Liver (tissue), 9 donors: ENCODE results near the gene COL15A1. TPM values are rescaled to one million over a fixed set of nuclear protein-coding genes. Genes with fewer than 3 reads are reported as not detected.

Source experiments
- DNase-seq: peaks from one replicate; pipeline ENCODE4 v3.0.0-alpha.2; 2017; ENCODE audit warnings: low spot score
- H3K27ac ChIP-seq, 2 donors: one replicate each; pipeline ENCODE4 v1.7.0; 2013; ENCODE audit warnings: inconsistent platforms in 2 of 2, low read length in 2 of 2, control low read depth in 1 of 2, low read depth in 1 of 2, mild to moderate bottlenecking in 1 of 2
- H3K27me3 ChIP-seq, 4 donors: one replicate each; pipeline versions ENCODE4 v1.6.1 to v1.7.0; 2013; ENCODE audit warnings: low read length in 3 of 4, inconsistent platforms in 1 of 4, mild to moderate bottlenecking in 1 of 4, moderate library complexity in 1 of 4; ENCODE audit not compliant: control insufficient read depth in 4 of 4, insufficient read depth in 4 of 4
- H3K36me3 ChIP-seq, 4 donors: one replicate each; pipeline versions ENCODE4 v1.6.1 to v1.7.0; 2013; ENCODE audit warnings: low read length in 3 of 4, mild to moderate bottlenecking in 3 of 4, low read depth in 1 of 4, moderate library complexity in 1 of 4; ENCODE audit not compliant: control insufficient read depth in 4 of 4, insufficient read depth in 3 of 4
- H3K4me1 ChIP-seq, 4 donors: one replicate each; pipeline versions ENCODE4 v1.6.1 to v1.7.0; 2013; ENCODE audit warnings: low read length in 3 of 4, mild to moderate bottlenecking in 3 of 4, moderate library complexity in 1 of 4; ENCODE audit not compliant: control insufficient read depth in 4 of 4, insufficient read depth in 4 of 4
- H3K4me3 ChIP-seq, 3 donors: one replicate each; pipeline versions ENCODE4 v1.6.1 to v1.7.0; 2013; ENCODE audit warnings: low read length in 3 of 3, control low read depth in 1 of 3, low read depth in 1 of 3, mild to moderate bottlenecking in 1 of 3
- H3K9ac ChIP-seq, 2 donors: one replicate each; pipeline ENCODE4 v1.7.0; 2013; ENCODE audit warnings: low read length in 2 of 2, mild to moderate bottlenecking in 2 of 2, moderate library complexity in 2 of 2, control low read depth in 1 of 2, low read depth in 1 of 2
- H3K9me3 ChIP-seq, 4 donors: one replicate each; pipeline versions ENCODE4 v1.6.1 to v1.7.0; 2013; ENCODE audit warnings: low read length in 3 of 4; ENCODE audit not compliant: control insufficient read depth in 4 of 4
- ATF3 ChIP-seq: IDR thresholded peaks from 2 replicates; pipeline ENCODE4 v1.6.1; 2016; ENCODE audit warnings: antibody characterized with exemption
- CTCF ChIP-seq: fragments of 150-350 bp; IDR thresholded peaks from 2 replicates; pipeline ENCODE4 v1.5.1; 2017; ENCODE audit warnings: improper control_type of control experiment, low read depth, low read length; ENCODE audit not compliant: missing input control
- EGR1 ChIP-seq, 2 donors: IDR thresholded peaks; 2 replicates each; pipeline ENCODE4 v1.6.1; 2016 to 2018; ENCODE audit warnings: antibody characterized with exemption in 2 of 2, low read depth in 2 of 2
- FOXA1 ChIP-seq: IDR thresholded peaks from 2 replicates; pipeline ENCODE4 v1.6.1; 2016; ENCODE audit warnings: antibody characterized with exemption
- FOXA2 ChIP-seq: IDR thresholded peaks from 2 replicates; pipeline ENCODE4 v1.6.1; 2016; ENCODE audit warnings: antibody characterized with exemption
- GABPA ChIP-seq, 2 donors: IDR thresholded peaks in 1 of 2; conservative IDR thresholded peaks in 1 of 2; 2 replicates each; pipeline ENCODE4 v1.6.1; 2016; ENCODE audit warnings: antibody characterized with exemption in 2 of 2, mild to moderate bottlenecking in 1 of 2, moderate library complexity in 1 of 2
- HNF4A ChIP-seq, 2 donors: conservative IDR thresholded peaks; 2 replicates each; pipeline ENCODE4 v1.6.1; 2016; ENCODE audit warnings: antibody characterized with exemption in 2 of 2, mild to moderate bottlenecking in 2 of 2
- HNF4G ChIP-seq: IDR thresholded peaks from 2 replicates; pipeline ENCODE4 v1.6.1; 2016; ENCODE audit warnings: antibody characterized with exemption
- JUND ChIP-seq, 2 donors: IDR thresholded peaks; 2 replicates each; pipeline ENCODE4 v1.6.1; 2016; ENCODE audit warnings: antibody characterized with exemption in 2 of 2
- MAX ChIP-seq: IDR thresholded peaks from 2 replicates; pipeline ENCODE4 v1.6.1; 2016; ENCODE audit warnings: antibody characterized with exemption
- NR2F2 ChIP-seq: IDR thresholded peaks from 2 replicates; pipeline ENCODE4 v1.6.1; 2016; ENCODE audit warnings: antibody characterized with exemption
- RAD21 ChIP-seq, 2 donors: IDR thresholded peaks; 2 replicates each; pipeline ENCODE4 v1.6.1; 2016; ENCODE audit warnings: antibody characterized with exemption in 2 of 2, mild to moderate bottlenecking in 2 of 2
- REST ChIP-seq: IDR thresholded peaks from 2 replicates; pipeline ENCODE4 v1.6.1; 2016; ENCODE audit warnings: antibody characterized with exemption, mild to moderate bottlenecking
- RXRA ChIP-seq, 2 donors: IDR thresholded peaks; 2 replicates each; pipeline ENCODE4 v1.6.1; 2017 to 2018; ENCODE audit warnings: antibody characterized with exemption in 2 of 2, mild to moderate bottlenecking in 1 of 2
- SP1 ChIP-seq: IDR thresholded peaks from 2 replicates; pipeline ENCODE4 v1.6.1; 2018; ENCODE audit warnings: antibody characterized with exemption, mild to moderate bottlenecking
- TAF1 ChIP-seq: conservative IDR thresholded peaks from 2 replicates; pipeline ENCODE4 v1.6.1; 2016; ENCODE audit warnings: antibody characterized with exemption, mild to moderate bottlenecking
- YY1 ChIP-seq: IDR thresholded peaks from 2 replicates; pipeline ENCODE4 v1.6.1; 2016; ENCODE audit warnings: antibody characterized with exemption, mild to moderate bottlenecking
- ZBTB33 ChIP-seq: IDR thresholded peaks from 2 replicates; pipeline ENCODE4 v1.6.1; 2016; ENCODE audit warnings: antibody characterized with exemption
- WGBS: extraction: QIAGEN DNeasy Blood & Tissue Kit; methylation state at CpG from one replicate; pipeline ENCODE4 v1.1.7; 2013; 5-methylcytosine and 5-hydroxymethylcytosine counted together
- polyA plus RNA-seq, 2 donors: library from polyadenylated mRNA; stranded (reverse) in 1 of 2; unstranded in 1 of 2; fragments of 200-250 nt in 1 of 2; fragments of >200 nt in 1 of 2; fragmentation: Nextera tagmentation in 1 of 2; extraction: Ambion mirVana in 1 of 2; gene quantifications; one replicate each; pipeline versions ENCODE4 v1.2.1 to v1.2.3, GENCODE V29; 2013 to 2015
- total RNA-seq, 2 donors: library from RNA; depleted of rRNA; stranded (reverse); fragments of >200 nt; gene quantifications; one replicate each; pipeline ENCODE4 v1.2.3, GENCODE V29; 2014
- donor health status: healthy.
- donor health status: healthy.
- donor health status: healthy.
- donor health status: healthy.
- donor health status: healthy.

Gene COL15A1
- total and polyA plus RNA-seq, 4 donors: 0.10 to 0.42 (median 0.24) TPM

GRCh38 chr9:98921732-98922131 is 22.0 kb upstream of the COL15A1 start:
- no peaks in the 10 kb centered on the region for H3K27me3 ChIP-seq
- no peak overlapping the region for H3K9ac ChIP-seq
- H3K4me3 ChIP-seq: no peak overlapping the region
- H3K36me3 ChIP-seq: no peaks in the 10 kb centered on the region
- no peak overlapping the region for H3K27ac ChIP-seq
- 44% methylated on average over 1 of the region's 1 CpG for WGBS
- H3K9me3 ChIP-seq: no peaks in the 10 kb centered on the region
- TF ChIP-seq RXRA (IDR thresholded peaks at IDR 0.05) (no peak), SP1 (no peak), FOXA1 (no peak), JUND (IDR thresholded peaks at IDR 0.05) (no peak), NR2F2 (no peak), MAX (no peak)
- no peaks in the 10 kb centered on the region for H3K4me1 ChIP-seq
- DNase-seq: no peak

- H3K4me1 ChIP-seq: no peaks in the 10 kb centered on the region
- H3K36me3 ChIP-seq: no peaks in the 10 kb centered on the region
- no peaks in the 10 kb centered on the region for H3K27me3 ChIP-seq
- no peak overlapping the region for H3K4me3 ChIP-seq
- no peak overlapping the region for H3K27ac ChIP-seq
- 69% methylated on average over 4 of the region's 4 CpGs for WGBS
- DNase-seq: no peak
- H3K9me3 ChIP-seq: no peaks in the 10 kb centered on the region
- TF ChIP-seq FOXA2: no peak
- no peak overlapping the region for H3K9ac ChIP-seq
Measured at GRCh38 chr9:98922721-98923435, 20.8 kb upstream of the COL15A1 start.

GRCh38 chr9:98923451-98924123 is 20.1 kb upstream of the COL15A1 start:
- Histone ChIP-seq H3K27me3 (no peaks in the 10 kb centered on the region), H3K4me3 (no peak overlapping the region), H3K9ac (no peak overlapping the region), H3K27ac (no peak overlapping the region), H3K9me3 (no peaks in the 10 kb centered on the region), H3K36me3 (no peaks in the 10 kb centered on the region), H3K4me1 (no peaks in the 10 kb centered on the region)
- WGBS: 44% methylated on average over 5 of the region's 5 CpGs
- no peak for TF ChIP-seq TAF1
- TF ChIP-seq HNF4A (conservative IDR thresholded peaks at IDR 0.05): no peak
- TF ChIP-seq EGR1 (IDR thresholded peaks at IDR 0.05; ENCODE audit: low read depth in 2 of 2): no peak
- TF ChIP-seq GABPA (IDR thresholded peaks at IDR 0.05 in 1 of 2, conservative IDR thresholded peaks at IDR 0.05 in 1 of 2): no peak
- no peak for TF ChIP-seq RXRA (IDR thresholded peaks at IDR 0.05)
- TF ChIP-seq FOXA1: no peak
- TF ChIP-seq RAD21 (IDR thresholded peaks at IDR 0.05): no peak
- no peak for TF ChIP-seq REST
- no peak for TF ChIP-seq FOXA2
- no peak for TF ChIP-seq SP1
- TF ChIP-seq CTCF: no peak
- TF ChIP-seq YY1: no peak
- no peak for TF ChIP-seq JUND (IDR thresholded peaks at IDR 0.05)
- no peak for TF ChIP-seq ZBTB33
- no peak for TF ChIP-seq NR2F2
- no peak for TF ChIP-seq ATF3
- TF ChIP-seq MAX: no peak
- TF ChIP-seq HNF4G: no peak
- no peak for DNase-seq
